ENCODE data around the gene EIF4G3. TPM values are rescaled to one million over a fixed set of nuclear protein-coding genes. Genes with fewer than 3 reads are reported as not detected.

The EIF4G3 gene
- total and polyA plus RNA-seq, 2 donors (not counting 1 experiment from before 2014, with no cell fraction given) = 33.6 to 76.0 TPM

GRCh38 chr1:21003281-21004045 lies 173.2 kb downstream of the EIF4G3 start:
- intact Hi-C loops (cut with micrococcal nuclease) = no loop called here
- Histone ChIP-seq H2AFZ (ENCODE audit: insufficient read depth, low read depth, low read length, poor library complexity, severe bottlenecking) (no peak overlapping the region), H3K36me3 (replicated peaks in 1 of 2; ENCODE audit: control extremely low read depth in 1 of 2, control insufficient read depth in 1 of 2, extremely low read depth in 1 of 2, insufficient read depth in 2 of 2, low read length in 1 of 2) (peaks cover 6 to 8% of the 10 kb centered on the region in 2 experiments), H3K4me3 (ENCODE audit: control extremely low read depth in 1 of 5, extremely low read depth in 1 of 5, insufficient read depth in 1 of 5, low read depth in 2 of 5, low read length in 4 of 5) (no peak overlapping the region), H3K79me2 (ENCODE audit: control insufficient read depth, insufficient read depth, low read length) (peaks cover 11% of the 10 kb centered on the region), H4K20me1 (ENCODE audit: control insufficient read depth, insufficient read depth, low read length, poor library complexity, severe bottlenecking) (peaks cover 10% of the 10 kb centered on the region), H3K4me2 (replicated peaks; ENCODE audit: low read depth, low read length, poor library complexity, severe bottlenecking) (no peak overlapping the region), H3K4me1 (ENCODE audit: control insufficient read depth in 2 of 2, insufficient read depth in 2 of 2, low read length in 2 of 2) (no peaks in the 10 kb centered on the region), H3K9ac (ENCODE audit: low read length) (no peak overlapping the region), H3K27ac (ENCODE audit: low read length in 2 of 2) (no peak overlapping the region), H3K9me3 (ENCODE audit: control extremely low read depth in 1 of 3, control insufficient read depth in 2 of 3, insufficient read depth in 1 of 3, low read length in 2 of 3) (no peaks in the 10 kb centered on the region), H3K27me3 (replicated peaks in 1 of 4; ENCODE audit: control extremely low read depth in 1 of 4, control insufficient read depth in 3 of 4, insufficient read depth in 4 of 4, low read length in 3 of 4) (no peaks in the 10 kb centered on the region)
- WGBS (ENCODE audit: insufficient coverage) = 100% methylated on average over 1 of the region's 3 CpGs
- H3K9me3 Mint-ChIP-seq (ENCODE audit: insufficient read depth) = no peaks in the 10 kb centered on the region
- ChIA-PET POLR2A (interaction anchor here (0.7 kb wide), 1 partner anchor 32 kb away, joined by 6 read pairs; no protein-coding TSS in a partner anchor), CTCF (no interaction called here)
- no peak overlapping the region for H3K27ac Mint-ChIP-seq
- peaks cover 5% of the 10 kb centered on the region for H3K4me1 Mint-ChIP-seq
- DNase-seq = no peak
- TF ChIP-seq CTCF (IDR thresholded peaks at IDR 0.05) (no peak), EZH2 (IDR thresholded peaks at IDR 0.05; ENCODE audit: borderline replicate concordance, insufficient read depth, low read depth, low read length, poor library complexity, severe bottlenecking) (no peak)
- ATAC-seq (ENCODE audit: low read depth) = no peak
- no peaks in the 10 kb centered on the region for H3K27me3 Mint-ChIP-seq
- H3K4me3 Mint-ChIP-seq = no peak overlapping the region

GRCh38 chr1:21001042-21001441 lies 175.7 kb downstream of the EIF4G3 start:
- DNase-seq = no peak
- no CpG with 5 or more reads among the region's 2 CpGs for WGBS (ENCODE audit: insufficient coverage)
- peaks cover 16% of the 10 kb centered on the region for H3K79me2 ChIP-seq (ENCODE audit: control insufficient read depth, insufficient read depth, low read length)
- Mint-ChIP-seq H3K4me3 (no peak overlapping the region), H3K4me1 (peaks cover 3% of the 10 kb centered on the region), H3K27me3 (no peaks in the 10 kb centered on the region), H3K9me3 (ENCODE audit: insufficient read depth) (no peaks in the 10 kb centered on the region), H3K27ac (no peak overlapping the region)
- no peak for ATAC-seq (ENCODE audit: low read depth)
- H3K4me2 ChIP-seq (replicated peaks; ENCODE audit: low read depth, low read length, poor library complexity, severe bottlenecking) = no peak overlapping the region
- no peak overlapping the region for H3K9ac ChIP-seq (ENCODE audit: low read length)
- H4K20me1 ChIP-seq (ENCODE audit: control insufficient read depth, insufficient read depth, low read length, poor library complexity, severe bottlenecking) = peaks cover 10% of the 10 kb centered on the region
- no peak overlapping the region for H2AFZ ChIP-seq (ENCODE audit: insufficient read depth, low read depth, low read length, poor library complexity, severe bottlenecking)
- H3K9me3 ChIP-seq (ENCODE audit: control extremely low read depth in 1 of 3, control insufficient read depth in 2 of 3, insufficient read depth in 1 of 3, low read length in 2 of 3) = no peaks in the 10 kb centered on the region
- TF ChIP-seq EZH2 (IDR thresholded peaks at IDR 0.05; ENCODE audit: borderline replicate concordance, insufficient read depth, low read depth, low read length, poor library complexity, severe bottlenecking) = no peak
- no peaks in the 10 kb centered on the region for H3K4me1 ChIP-seq (ENCODE audit: control insufficient read depth in 2 of 2, insufficient read depth in 2 of 2, low read length in 2 of 2)
- POLR2A ChIA-PET = no interaction called here
- intact Hi-C loops (cut with micrococcal nuclease) = no loop called here
- H3K4me3 ChIP-seq (ENCODE audit: control extremely low read depth in 1 of 5, extremely low read depth in 1 of 5, insufficient read depth in 1 of 5, low read depth in 2 of 5, low read length in 4 of 5) = no peak overlapping the region
- H3K27ac ChIP-seq (ENCODE audit: low read length in 2 of 2) = no peak overlapping the region
- H3K27me3 ChIP-seq (replicated peaks in 1 of 4; ENCODE audit: control extremely low read depth in 1 of 4, control insufficient read depth in 3 of 4, insufficient read depth in 4 of 4, low read length in 3 of 4) = no peaks in the 10 kb centered on the region
- peaks cover 6 to 8% of the 10 kb centered on the region in 2 experiments for H3K36me3 ChIP-seq (replicated peaks in 1 of 2; ENCODE audit: control extremely low read depth in 1 of 2, control insufficient read depth in 1 of 2, extremely low read depth in 1 of 2, insufficient read depth in 2 of 2, low read length in 1 of 2)
- CTCF ChIA-PET = no interaction called here
